ENCODE results near the gene RBBP4.
"Not testable (repeated sequence)": the region's sequence is repeated elsewhere in the genome, so short reads cannot be mapped to it uniquely, and the experiment has no call there.

The RBBP4 gene

GRCh38 chr1:32650752-32651460, at the start of gene RBBP4:
Gene RBBP4 (plus strand): TSS chr1:32651208. CDS start chr1:32651307, 99 bp downstream.
- peak; percentile 99 for DNase-seq (ENCODE audit: low read depth, low spot score)

DNA sequence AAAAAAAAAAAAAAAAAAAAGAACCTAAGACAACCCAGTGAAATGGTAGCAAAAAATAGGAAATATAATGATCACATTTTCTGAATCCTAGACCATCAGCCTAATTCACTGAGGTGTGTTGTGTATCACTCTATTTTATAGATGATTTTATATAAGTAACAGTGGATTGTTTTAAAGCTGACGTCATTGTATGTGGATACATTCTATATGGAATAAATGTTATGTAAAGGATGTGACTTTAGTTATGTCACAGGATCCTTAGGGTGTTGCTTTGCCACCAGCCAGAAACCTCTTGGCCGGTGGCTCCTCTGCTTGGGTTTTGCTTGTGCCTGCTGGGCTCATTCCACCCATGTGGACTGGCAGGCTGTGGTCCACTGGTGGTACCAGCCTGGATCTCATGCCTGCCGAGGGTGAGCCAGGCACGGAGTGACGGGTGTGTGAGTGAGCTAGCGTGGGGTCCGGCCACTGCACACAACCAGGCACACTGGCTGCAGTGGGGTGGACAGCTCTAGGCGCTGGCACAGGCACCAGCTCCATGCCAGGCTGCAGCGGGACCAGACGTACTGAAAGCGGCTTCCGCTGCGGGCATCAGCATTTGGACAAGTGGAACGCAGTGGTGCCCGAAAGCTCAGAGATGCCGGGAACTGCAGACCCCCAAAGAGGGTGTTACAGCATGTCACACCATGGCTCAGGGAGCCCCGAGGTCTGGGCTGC, 45.1 kb upstream of the RBBP4 start:
- DNase-seq (ENCODE audit: low read depth, low spot score), result no peak

DNA sequence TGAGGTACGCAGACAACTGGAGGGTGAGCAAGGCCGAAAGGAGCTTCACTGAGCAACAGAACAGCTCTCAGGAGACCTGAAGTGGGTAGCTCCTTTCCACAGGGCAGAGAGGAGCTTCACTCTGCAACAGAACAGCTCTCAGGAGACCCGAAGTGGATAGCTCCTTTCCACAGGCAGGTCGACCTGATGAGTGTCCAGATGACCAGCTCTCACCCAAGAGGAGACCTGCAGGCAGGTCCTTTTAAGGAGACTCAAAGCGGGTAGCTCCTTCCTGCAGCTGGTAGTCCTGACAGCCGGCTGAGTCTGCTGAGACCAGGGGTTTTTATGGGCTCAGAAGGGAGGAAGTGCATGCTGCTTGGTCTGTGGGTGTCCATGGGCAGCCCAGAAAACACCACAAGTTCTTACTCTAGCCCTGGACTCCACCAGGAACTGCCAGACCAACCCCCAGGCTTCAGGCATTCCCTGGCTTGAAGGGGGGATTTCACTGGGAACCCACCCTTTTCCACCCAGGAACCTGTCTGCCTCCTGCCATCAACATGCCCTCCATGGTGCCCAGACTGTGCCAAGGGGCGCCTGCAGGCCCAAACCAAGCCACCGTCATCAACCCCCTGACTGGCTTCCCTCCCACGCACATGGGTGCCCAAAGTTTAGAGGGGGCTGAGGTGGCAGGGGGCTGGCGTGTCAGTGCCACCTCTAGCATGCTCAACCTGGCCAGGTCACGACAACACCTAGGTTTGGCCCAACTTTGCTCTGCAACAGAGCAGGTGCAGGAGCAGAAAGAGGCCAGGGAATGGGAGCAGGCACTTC, 44.2 kb upstream of the RBBP4 start:
- DNase-seq (ENCODE audit: low read depth, low spot score), result no peak

DNA sequence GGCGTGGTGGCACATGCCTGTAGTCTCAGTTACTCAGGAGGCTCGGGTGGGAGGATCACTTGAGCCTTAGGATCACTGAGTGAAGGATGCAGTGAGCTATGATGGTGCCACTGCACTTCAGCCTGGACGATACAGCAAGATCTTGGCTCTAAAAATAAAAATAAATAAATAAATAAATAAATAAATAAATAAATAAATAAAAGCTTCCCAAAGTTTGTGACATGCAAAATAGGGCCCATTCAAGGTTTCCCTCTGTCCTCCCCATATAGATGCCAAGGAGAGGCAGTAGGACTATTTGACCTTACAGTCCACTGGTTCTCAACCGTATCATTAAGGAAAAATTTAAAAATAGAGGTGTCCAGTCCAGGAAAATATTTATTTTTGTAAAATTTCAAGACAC, 41.8 kb upstream of the RBBP4 start:
- no peak for DNase-seq (ENCODE audit: low read depth, low spot score)

GRCh38 chr1:32611859-32612188, 39.2 kb upstream of the RBBP4 start:
- DNase-seq (ENCODE audit: low read depth, low spot score), result no peak

DNA sequence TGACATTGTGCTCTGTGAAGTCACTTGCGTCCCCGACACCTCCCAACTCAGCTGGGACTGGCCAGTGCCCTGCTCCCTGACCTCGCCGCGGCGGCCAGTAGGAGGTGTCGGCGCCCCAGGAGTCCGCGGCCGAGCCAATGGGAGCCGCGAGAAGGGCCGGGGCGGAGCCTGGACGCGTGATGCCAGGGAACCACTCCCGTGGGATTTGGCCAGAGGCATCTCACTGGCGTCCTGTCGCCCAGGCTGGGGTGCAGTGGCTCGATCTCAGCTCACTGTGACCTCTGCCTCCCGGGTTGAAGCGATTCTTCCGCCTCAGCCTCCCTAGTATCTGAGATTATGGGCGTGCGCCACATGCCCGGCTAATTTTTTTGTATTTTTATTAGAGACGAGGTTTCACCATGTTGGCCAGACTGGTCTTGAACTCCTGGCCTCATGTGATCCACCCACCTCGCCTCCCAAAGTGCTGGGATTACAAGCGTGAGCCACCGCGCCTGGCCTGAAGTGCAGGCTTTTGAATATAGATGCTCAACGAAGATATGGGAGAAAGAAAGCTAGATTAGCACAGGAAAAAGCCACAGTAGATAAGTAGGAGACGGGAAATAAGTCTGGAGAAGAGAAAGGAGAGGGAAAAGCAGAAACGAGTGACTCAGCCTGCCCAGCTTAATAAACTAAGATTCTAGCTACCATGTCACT, 38.7 kb upstream of the RBBP4 start:
- peak; percentile 93 for DNase-seq (ENCODE audit: low read depth, low spot score)

DNA sequence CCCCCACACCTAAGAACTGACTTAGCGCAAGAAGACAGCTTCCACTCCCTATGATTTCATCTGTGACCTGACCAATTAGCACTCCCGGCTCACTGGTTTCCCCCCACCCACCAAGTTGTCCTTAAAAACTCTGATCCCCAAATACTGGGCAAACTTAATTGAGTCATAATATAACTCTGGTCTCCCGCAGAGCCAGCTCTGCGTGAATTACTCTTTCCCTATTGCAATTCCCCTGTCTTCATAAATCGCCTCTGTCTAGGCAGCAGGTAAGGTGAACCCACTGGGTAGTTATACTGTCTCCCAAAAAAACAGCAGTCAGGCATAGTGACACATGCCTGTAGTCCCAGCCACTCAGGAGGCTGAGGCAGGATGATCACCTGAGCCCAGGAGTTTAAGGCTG, 37.5 kb upstream of the RBBP4 start:
- no peak for DNase-seq (ENCODE audit: low read depth, low spot score)

GRCh38 chr1:32618673-32619221, 32.3 kb upstream of the RBBP4 start:
- DNase-seq (ENCODE audit: low read depth, low spot score), result no peak

DNA sequence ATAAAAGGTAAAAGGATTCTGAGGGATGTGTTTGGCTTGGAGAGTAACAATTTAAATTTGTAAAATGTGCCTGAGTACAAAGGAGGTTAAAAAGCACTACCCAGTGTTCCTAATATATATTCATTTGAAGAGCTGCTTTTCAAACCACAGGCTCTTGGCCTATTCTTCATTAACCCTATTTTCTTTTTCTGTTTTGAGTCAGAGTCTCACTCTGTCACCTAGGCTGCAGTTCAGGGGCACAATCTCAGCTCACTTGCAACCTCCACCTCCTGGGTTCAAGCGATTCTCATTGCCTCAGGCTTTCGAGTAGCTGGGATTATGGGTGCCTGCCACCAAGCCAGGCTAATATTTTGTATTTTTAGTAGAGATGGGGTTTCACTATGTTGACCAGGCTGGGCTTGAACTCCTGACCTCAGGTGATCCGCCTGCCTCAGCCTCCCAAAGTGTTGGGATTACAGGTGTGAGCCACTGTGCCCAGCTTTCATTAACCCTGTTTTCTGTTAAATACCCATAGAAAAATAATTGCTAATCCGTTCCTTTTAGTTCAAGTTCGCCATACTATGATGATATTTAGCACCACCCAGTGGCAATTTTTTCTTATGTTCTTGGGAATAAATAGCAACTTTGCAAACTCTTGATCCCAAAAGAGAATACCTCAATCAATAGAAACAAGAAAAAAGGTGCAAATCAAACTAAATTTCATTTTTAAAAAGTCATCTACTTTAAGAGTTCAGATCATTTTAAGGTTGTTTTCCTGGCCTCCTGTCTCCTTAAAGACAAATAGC, 31.1 kb upstream of the RBBP4 start:
- DNase-seq (ENCODE audit: low read depth, low spot score), result no peak

- no peak for DNase-seq (ENCODE audit: low read depth, low spot score)
These were observed 28.8 kb upstream of the RBBP4 start for GRCh38 chr1:32622205-32622604.

- no peak for DNase-seq (ENCODE audit: low read depth, low spot score)
These were observed 28.0 kb upstream of the RBBP4 start for GRCh38 chr1:32622806-32623681.

DNA sequence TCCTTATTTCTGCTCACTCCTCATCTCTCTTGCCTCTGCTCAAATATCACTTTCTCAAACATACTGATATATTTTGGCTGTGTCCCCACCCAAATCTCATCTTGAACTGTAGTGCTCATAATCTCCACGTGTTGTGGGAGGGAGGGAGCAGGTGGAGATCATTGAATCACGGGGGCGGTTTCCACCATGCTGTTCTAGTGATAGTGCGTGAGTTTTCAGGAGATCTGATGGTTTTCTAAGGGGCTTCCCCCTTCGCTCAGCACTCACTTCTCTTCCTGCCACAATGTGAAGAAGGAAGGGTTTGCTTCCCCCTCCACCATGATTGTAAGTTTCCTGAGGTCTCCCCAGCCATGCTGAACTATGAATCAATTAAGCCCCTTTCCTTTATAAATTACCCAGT, 27.2 kb upstream of the RBBP4 start:
- DNase-seq (ENCODE audit: low read depth, low spot score), result no peak

DNA sequence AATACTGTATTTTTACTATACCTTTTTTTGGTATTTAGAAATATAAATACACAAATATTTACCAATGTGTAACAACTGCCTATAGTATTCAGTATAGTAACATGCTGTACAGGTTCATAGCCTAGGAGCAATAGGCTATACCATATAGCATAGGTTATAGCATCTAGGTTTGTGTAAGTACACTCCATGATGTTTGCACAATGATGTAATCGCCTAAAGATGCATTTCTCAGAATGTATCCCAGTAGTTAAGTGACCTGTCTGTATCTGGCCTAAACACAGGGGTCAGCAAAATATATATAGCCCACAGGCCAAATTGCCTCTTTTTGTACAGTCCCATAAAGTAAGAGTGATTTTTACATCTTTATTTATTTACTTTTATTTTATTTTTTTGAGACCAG, 24.8 kb upstream of the RBBP4 start:
- no peak for DNase-seq (ENCODE audit: low read depth, low spot score)

DNA sequence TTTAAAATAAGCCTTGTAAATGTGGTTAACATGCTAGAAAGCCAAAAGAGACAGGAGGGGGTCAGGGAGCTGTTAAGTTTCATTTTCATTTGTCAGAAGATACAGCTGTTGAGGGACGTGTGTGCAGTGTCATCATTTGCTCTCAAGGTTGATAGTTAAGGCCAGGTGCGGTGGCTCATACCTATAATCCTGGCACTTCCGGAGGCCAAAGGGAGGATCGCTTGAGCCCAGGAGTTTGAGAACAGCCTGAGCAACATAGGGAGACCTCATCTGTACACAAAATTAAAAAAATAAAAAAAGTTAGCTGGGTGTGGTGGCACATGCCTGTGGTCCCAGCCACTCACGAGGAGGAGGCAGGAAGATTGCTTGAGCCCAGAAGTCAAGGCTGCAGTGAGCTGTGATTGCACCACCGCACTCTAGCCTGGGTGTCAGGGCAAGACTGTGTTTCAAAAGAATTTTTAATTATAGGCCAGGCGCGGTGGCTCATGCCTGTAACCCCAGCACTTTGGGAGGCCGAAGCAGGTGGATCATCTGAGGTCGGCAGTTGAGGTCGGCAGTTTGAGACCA, 23.3 kb upstream of the RBBP4 start:
- DNase-seq (ENCODE audit: low read depth, low spot score), result no peak

DNA sequence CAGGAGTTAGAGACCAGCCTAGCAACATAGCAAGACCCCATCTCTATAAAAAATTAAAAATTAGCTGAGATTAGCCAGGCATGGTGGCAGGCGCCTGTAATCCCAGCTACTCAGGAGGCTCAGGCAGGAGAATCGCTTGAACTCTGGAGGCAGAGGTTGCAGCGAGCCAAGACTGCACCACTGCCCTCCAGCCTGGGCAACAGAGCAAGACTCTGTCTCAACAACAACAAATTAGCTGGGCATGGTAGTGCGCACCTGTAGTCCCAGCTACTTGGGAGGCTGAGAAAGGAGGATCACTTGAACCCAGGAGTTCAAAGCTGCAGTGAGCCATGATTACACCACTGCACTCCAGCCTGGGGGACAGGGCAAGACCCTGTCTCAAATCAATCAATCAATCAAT, 20.8 kb upstream of the RBBP4 start:
- DNase-seq (ENCODE audit: low read depth, low spot score), result not testable (repeated sequence)

- no peak for DNase-seq (ENCODE audit: low read depth, low spot score)
These were observed 18.2 kb upstream of the RBBP4 start for GRCh38 chr1:32632829-32633228.

DNA sequence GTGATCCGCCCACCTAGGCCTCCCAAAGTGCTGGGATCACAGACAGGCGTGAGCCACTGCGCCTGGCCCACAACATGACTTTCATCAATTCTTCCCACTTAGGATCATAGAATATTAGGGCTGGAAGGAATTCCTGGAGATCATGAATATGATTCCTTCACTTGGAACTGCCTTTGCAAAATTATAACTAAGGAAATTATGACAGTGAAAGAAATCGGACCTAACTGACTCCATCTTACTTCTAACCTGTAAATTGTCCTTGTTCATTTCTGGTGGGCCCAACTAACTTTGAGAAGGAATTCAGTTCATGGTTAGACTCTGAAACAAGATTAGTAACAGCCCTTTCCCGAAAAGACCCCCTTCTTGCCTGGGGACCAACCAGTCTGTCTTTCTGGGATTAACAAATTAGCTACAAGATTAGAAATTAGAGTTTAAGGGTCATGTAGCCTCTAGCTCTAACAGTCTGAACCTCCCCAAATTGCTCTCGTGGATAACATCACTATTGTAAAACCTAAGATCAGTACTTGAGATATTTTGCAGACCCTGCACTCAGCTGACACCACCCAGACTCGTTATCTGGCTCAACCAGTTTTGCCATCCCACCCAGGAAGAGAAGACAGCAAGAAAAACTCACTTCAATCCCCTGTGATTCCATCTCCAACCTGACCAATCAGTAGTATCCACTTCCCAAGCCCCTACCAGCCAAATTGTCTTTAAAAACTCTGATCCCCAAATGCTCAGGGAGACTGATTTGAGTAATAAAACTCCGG, 15.3 kb upstream of the RBBP4 start:
- peak; percentile 51 for DNase-seq (ENCODE audit: low read depth, low spot score)

DNA sequence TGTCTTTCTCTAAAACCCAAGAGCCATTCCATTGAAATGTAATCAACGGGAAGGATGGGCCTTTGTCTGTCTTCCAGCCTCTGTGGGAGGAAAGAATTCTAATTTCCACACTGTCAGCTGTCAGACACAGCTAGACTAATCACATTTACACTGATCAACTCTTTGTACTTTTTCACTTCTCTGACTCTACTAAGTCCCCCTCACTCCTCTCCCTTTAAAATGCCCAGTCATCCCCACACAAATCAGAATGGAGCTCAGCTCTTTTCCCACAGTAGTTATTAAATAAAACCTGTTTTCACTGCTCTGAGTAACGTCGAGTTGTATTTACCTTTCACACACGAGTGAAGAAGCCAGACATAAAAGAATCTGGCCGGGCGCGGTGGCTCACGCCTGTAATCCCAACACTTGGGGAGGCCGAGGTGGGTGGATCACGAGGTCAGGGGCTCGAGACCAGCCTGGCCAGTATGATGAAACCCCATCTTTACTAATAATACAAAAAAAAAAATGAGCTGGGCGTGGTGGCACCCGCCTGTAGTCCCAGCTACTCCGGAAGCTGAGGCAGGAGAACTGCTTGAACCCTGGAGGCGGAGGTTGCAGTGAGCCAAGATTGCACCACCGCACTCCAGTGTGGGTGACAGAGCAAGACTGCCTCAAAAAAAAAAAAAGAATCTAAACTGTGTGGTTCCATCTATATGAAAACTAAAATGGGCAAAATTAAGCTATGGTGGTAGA, 13.9 kb upstream of the RBBP4 start:
- no peak for DNase-seq (ENCODE audit: low read depth, low spot score)

Data from ELF-1 (cell line).